NCI-H1048 (cell line): ENCODE data around the gene PIK3CB.
"Not testable (repeated sequence)": the region's sequence is repeated elsewhere in the genome, so short reads cannot be mapped to it uniquely, and the experiment has no call there.

Experiments
- DNase-seq: peaks from one replicate; lab custom pipeline; 2025; lab: John Stamatoyannopoulos, UW

Gene PIK3CB

GRCh38 chr3:138846824-138847223 lies 12.1 kb upstream of the PIK3CB start:
- not testable (repeated sequence) for DNase-seq

- DNase-seq, result no peak
Observed at GRCh38 chr3:138846262-138846791, 11.6 kb upstream of the PIK3CB start.

GRCh38 chr3:138845771-138846173 lies 11.0 kb upstream of the PIK3CB start:
- DNase-seq, result no peak

- DNase-seq, result no peak
Observed at GRCh38 chr3:138845181-138845601, 10.5 kb upstream of the PIK3CB start.

GRCh38 chr3:138842483-138843188 lies 7.9 kb upstream of the PIK3CB start:
- DNase-seq, result no peak

- not testable (repeated sequence) for DNase-seq
Observed at GRCh38 chr3:138838385-138838784, 3.7 kb upstream of the PIK3CB start.

- not testable (repeated sequence) for DNase-seq
Observed at GRCh38 chr3:138835846-138836245, 1.1 kb upstream of the PIK3CB start.

GRCh38 chr3:138835397-138835757 lies 649 bp upstream of the PIK3CB start:
- DNase-seq, result no peak

GRCh38 chr3:138833899-138834595 lies 681 bp downstream of the PIK3CB start:
- DNase-seq, result no peak

- not testable (repeated sequence) for DNase-seq
Observed at GRCh38 chr3:138832473-138833057, 2.2 kb downstream of the PIK3CB start.

GRCh38 chr3:138829886-138830510 lies 4.7 kb downstream of the PIK3CB start:
- no peak for DNase-seq

GRCh38 chr3:138829097-138829496 lies 5.6 kb downstream of the PIK3CB start:
- DNase-seq, result no peak

- no peak for DNase-seq
Observed at GRCh38 chr3:138827222-138827621, 7.5 kb downstream of the PIK3CB start.

GRCh38 chr3:138825336-138825735 lies 9.4 kb downstream of the PIK3CB start:
- DNase-seq, result no peak

GRCh38 chr3:138824114-138824506 lies 10.6 kb downstream of the PIK3CB start:
- no peak for DNase-seq

GRCh38 chr3:138820379-138820778 lies 14.3 kb downstream of the PIK3CB start:
- not testable (repeated sequence) for DNase-seq

GRCh38 chr3:138818185-138818860 lies 16.4 kb downstream of the PIK3CB start:
- no peak for DNase-seq

- DNase-seq, result no peak
Observed at GRCh38 chr3:138817695-138818094, 17.0 kb downstream of the PIK3CB start.

GRCh38 chr3:138812806-138813205 lies 21.9 kb downstream of the PIK3CB start:
- DNase-seq, result no peak

GRCh38 chr3:138809500-138810256 lies 25.1 kb downstream of the PIK3CB start:
- no peak for DNase-seq
